ENCODE measurements around the gene MUC5AC.

- no peak for TF ChIP-seq EZH2 (IDR thresholded peaks at IDR 0.05; ENCODE audit: insufficient read depth, poor library complexity, severe bottlenecking)
- no peak for TF ChIP-seq EZH2phosphoT487 (IDR thresholded peaks at IDR 0.05; ENCODE audit: insufficient read depth, low read depth)
Observed at GRCh38 chr11:1112351-1113191, 45.2 kb upstream of the MUC5AC start.

All from GM23248 (cell line).